Femur (tissue), 1 donor: Measurements from ENCODE around the gene TNFSF15.

Experiments used
- DNase-seq: peaks from one replicate; pipeline ENCODE4 v3.0.0-alpha.2; 2017

The TNFSF15 gene

DNA sequence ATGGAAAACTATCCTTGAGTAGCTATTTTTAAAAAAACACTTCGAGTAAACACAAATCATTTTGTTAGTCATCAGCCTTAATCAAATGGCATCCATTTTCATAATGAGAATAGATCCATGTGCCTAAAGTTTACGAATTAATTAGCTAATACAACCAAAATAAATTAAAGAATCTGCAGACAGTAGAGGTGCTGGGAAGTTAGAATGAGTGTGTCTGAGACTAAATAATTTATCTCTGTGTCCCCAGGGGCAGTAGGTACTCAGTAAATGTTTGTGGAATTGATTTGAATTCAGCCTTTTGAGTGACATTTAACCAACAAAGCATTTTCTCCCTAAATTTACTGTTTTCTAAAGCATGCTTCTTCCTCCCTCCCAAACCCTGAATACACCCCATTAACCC, 18.6 kb downstream of the TNFSF15 start:
- DNase-seq: no peak

DNA sequence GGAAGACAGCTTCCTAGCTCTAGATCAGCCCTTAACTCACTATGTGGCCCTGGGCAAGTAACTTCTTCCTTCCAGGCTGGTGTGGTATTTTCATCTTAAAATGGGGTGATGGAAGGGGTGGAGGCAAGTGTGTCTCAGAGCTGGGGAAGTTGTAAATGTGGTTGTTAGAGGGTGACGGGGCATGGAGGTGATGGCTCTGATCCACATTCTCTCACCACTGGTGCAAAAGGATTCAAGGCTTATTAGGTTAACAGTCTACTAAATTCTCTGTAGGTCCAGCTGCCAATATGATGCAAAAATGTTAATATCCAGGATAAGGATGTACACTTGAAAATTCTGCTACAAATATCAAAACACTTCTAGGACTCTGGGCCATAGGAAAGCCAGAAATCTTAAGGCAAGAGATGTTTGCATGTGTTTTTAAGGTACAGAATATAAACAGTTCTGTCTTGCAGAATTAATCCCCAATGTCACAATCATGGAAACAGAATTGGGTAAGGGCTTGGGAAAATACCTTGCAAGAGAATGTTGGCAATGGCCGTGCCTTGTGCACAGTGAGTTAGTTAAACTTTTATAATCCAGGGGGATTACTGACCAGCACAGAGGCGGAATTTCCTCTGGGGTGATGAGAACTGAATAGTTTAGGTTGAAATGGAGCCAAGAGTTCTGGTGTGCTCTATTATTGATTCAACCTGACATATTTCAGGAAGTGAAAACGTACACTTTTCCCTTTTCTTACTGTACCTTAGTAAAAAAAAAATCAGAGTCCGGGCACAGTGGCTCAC, 19.8 kb downstream of the TNFSF15 start:
- DNase-seq: no peak

DNA sequence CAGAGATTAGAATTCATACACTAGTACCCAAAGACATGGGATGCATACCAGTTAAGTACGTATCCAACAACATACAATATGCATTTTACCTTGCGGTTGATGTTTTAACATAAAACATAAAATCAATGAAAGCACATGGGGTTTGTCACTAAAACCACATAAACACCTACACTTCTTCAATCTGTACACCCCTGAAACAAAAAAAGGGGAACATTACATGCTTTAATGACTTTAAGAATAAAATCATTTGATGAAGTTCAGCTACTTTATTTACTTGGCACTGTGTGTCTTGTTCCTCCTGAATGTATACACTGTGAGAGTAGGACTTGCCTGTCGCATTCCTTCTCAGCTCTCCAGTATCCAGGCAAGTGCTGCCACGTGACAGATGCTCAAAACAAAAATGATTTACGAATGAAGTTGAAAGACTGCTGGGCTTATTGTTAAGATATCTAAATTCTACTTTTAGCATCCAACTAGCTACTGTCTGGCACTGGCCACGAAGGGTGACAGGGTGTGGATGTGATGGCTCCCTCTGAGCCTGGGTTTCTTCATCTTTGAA, 21.0 kb downstream of the TNFSF15 start:
- DNase-seq: no peak

DNA sequence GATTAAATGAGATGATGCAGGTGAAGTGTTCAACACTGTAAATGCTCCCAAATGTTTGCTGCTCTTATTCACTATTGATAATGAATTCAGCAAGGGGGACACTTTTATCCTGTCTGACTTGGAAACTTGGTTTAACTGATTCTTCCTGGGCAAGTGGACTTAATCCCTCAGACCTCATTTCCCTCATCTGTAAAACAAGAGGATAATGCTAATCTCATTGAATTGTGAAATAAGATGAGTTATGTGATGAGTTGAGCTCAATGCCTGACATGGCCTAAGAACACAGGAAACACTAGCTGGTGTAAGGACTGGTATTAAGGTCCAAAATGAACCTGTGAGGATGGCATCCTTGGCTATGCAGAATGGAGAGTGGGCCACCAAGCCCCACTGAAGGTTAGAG, 23.3 kb downstream of the TNFSF15 start:
- no peak for DNase-seq

DNA sequence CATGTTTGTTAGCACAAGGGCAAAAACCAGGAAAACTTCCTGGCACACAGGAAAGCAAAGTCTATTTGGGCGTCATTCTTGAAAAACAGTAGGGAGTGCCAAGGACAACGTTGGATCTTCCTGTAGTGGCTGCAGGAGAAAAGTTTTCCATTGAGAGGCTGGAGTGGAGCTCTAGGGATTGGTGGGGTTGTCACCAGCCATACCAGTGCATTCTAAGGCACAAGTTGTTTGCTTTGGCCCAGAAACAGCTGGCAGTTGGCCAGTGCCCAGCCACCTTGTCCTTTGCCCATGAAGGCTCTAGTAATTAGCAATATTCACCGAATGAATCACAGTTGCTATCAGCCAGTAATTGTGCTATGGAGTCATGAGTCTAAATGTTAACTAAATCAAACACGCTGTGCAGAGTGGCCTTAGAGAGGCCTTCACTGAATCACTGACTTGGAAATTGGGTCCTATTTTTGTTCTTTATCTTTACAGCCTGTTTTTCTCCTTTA, 26.4 kb downstream of the TNFSF15 start:
- no peak for DNase-seq

DNA sequence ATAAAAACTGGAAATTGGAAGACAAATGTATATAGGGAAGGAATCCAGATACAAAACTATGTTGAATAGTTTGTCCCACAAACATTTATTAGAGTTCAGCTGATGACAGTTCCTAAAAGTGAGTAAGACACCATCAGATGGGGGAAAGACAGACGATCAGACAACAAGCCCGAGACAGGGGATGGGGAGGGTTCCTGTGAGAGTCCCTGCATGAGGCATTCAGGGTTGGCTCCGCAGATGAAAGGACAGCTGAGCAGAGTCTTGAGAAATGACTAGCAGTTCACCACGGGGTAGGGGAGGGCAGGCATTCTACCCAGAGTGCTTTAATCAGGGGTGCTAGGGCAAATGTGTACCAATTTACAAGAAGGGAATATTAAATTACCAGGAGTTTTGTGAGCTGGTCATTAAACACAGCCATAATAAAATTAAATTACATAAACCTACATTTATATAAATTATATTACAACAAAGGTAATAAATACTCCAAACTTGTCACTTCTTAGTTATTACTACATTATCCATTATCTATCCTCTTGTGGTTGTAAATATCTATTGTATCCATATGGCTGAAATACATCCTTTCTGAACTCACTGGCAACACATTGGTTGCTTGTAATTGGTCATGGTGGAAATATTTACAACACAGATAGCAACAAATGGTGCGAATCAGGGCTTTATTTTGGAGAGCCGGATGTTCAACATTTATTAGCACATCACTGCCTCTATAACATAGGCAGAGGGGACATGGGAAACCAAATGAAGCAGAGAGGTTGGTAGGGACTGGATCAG, 27.8 kb downstream of the TNFSF15 start:
- DNase-seq: no peak

DNA sequence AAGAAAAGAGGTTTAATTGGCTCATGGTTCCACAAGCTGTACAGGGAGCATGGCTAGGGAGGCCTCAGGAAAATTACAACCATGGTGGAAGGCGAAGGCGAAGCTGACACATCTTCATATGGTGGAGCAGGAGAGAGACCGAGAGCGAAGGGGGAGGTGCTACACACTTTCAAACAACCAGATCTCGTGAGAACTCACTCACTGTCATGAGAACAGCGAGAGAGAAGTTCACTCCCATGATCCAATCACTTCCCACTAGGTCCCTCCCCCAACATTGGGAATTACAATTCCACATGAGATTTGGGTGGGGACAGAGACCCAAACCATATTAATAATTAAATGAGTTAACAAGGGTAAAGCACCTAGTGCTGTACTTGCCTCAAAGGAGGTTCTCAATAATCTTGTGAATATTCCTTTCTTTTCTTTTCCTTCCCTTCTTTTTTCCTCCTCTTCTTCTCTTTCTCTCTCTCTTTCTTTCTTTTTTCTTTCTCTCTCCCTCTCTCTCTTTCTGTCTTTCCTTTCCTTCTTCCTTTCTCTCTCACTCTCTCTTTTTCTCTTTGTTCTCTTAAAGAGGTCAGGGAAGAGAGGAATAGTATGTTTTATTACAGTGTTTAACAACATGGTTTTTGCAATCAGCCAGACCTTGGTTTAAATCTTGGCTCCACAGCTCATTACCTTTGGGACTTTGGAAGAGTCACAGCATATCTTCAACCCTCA, 29.0 kb downstream of the TNFSF15 start:
- no peak for DNase-seq

DNA sequence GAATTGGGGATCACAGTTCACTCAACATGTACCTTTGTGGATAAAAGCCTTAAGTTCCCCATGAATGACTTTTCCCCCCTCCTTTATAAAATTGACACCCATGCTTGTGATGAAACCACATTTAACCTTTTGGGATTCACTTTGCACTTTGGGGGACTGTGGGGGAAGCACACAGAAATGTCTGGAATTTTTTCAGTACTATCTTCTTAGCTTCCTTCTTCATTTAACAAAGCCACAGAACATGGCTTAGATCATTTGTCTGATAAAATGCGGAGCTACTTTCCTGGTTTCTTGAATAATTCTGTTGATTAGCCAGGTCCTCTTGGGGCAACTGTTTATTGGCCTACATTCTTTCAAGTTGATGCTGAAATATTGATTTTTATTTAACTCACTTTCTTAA, 29.9 kb downstream of the TNFSF15 start:
- DNase-seq: no peak

DNA sequence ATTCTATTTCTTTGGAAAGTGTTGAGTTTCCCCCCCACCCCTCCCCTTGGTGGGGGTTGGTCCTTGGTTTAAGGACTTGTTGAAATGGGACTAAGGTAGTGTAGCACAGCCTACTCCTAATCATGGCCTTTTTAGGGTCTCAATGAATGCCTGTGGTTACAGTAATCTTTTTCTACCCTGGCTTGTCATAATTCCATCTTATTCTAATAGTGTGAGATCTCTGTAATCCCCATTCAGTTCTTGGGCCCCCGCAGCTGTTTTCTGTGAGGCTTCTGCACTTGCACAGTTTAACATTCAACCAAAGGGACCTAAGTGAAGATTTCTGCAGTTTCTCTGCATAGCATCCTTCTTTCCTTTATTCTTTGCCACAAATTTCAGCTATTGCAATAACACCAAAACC, 30.7 kb downstream of the TNFSF15 start:
- no peak for DNase-seq

DNA sequence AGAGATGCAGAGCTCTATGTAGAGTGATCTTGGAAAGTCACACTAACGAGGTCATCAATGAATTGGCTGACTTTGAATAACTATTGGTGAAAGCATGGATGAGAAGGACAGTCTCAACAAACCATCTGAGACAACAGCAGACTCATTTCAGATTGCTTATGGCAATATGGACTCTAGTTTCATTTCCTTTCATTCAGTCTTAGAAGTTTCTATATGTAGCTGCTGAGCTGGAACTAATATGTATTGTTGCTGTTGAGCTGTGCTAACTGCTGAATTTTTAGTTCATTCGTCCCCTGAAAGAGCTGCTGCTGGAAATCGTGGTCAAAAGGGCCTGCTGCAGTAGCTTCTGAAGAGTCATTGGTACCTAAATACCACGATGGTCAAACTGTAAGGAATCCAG, 31.3 kb downstream of the TNFSF15 start:
- DNase-seq: no peak

DNA sequence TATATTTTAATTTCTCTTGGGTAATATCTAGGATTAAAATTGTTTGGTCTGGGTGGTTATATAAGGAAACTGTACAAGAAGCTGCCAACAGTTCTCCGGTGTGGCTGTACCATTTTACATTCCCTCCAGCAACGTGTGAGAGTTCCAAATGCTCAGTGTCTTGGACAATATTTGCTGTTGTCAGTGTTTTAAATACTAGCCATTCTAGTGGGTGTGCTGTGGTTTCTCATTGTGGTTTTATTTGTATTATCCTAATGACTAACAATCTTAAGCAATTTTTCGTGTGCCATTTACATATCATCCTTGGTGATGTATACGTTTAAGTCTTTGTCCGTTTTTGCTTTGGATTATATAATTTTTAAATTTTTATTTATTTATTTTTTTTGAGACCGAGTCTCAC, 34.0 kb downstream of the TNFSF15 start:
- DNase-seq: no peak

DNA sequence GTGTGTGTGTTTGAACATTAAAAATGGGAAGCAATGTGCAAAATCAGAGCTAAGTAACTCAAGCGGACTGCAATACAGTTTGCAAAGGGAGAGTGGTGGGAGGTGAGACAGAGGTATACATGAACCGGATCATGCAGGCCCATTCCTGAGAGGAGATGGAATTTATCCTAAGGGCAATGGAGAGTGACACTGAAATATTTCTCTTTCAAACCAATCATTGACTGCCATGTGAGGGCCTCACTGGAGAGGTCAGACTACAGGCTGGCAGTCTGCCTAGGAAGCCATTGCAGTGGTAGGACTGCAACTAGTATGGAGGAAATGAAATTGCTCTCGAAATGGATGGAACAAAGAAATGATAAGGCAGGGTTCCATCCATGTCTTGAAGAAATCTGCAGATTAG, 34.8 kb downstream of the TNFSF15 start:
- DNase-seq: no peak

DNA sequence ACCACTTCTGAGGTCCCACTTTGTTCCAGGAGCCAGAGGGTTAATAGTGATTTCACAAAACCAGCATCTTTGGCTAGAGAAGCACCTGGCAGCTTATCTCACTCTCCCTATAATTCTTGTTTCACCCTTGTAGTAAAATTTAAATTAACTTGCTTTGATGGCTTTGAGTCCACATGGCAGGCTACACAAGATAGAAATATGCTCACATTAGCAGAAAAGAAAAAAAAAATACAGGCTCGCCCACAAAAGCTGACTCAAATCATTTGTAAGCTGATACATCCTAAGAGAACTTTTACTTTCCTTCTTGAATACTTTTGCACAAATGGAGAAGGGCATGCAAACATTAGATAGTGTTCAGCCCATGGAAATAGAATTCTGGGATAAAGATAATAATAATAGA, 36.2 kb downstream of the TNFSF15 start:
- DNase-seq: no peak

DNA sequence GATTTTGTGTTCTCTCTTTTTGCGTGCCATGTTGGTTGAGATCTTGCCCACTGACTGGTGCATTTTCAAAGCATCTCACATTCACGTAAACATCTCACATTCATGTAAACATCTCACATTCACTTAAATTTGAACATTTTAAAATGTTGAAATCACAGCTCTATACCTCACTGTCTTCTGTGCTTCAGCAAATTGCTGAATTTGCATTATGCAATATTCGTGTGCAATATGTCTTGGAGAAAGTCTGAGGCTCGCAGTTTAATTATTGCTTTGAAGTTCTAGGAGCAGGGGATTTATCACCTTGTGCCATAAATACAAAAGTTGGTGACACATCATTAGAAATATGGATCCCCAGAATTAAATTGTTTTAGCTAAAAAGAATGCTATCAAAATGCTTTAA, 42.6 kb downstream of the TNFSF15 start:
- DNase-seq: no peak

DNA sequence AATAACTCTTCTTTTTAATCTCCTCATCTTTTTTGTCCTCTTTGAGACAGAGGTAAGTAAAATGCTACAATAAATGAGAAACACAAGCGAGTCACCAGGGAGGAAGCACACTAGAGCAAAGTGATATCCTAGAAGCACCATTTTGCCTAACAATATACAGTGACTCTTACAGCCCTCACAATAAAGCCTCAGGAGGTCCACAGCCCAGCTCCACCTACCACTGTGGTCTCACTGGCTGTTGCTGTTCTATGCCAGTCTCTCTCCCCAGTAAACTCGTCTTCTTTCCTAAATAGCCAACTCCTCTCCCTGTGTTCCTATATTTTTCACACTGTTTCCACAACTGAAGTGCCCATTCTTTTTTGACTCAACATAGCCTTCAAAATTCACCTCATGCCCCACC, 44.3 kb downstream of the TNFSF15 start:
- no peak for DNase-seq

DNA sequence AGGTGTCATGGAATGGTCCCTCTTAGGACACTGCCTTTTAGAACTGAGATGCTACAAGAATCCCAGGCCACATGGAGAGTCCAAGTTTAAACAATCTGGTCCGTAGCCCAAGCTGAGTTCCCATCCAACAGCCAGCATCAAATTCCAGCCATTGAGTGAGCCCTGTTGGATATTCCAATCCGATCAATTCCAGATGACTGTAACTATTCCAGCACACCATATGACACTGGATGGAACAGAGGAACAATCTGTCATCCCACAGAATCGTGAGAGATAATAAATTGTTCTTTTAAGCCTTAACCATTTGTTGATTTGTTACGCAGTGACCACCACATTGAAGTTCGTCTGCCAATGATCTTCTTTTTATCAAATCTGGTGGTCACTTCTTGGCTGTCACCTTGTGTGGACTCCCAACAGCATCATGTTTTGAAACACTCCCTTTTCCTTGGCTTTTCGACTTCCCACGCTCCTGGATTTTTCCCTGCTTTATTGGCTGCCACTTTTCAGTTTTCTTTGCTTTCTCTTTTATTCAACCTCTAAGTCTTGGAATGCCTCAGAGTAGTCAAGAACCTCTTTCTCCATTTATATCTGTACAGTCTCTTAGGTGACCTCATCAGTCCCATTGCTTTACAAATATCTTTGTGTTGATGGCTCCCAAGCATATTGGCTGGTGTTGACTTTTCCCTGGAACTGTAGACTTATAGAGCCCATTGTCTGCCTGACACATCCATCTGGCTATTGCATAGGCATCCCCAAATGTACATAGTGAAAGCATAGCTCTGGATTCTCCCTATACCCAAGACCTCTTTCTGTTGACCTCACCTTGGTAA, 46.1 kb downstream of the TNFSF15 start:
- DNase-seq: no peak

DNA sequence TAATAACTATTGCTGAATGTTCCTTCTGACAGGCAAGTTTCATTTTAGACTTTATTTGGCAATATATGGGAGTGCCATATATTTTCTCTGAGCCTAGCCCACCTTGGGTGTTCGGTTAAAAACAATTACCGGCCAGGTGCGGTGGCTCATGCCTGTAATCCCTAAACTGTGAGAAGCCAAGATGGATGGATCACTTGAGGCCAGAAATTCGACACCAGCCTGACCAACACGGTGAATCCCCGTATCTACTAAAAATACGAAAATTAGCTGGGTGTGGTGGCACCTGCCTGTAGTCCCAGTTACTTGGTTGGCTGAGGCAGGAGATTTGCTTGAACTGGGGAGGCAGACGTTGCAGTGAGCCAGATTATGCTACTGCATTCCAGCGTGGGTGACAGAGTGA, 47.9 kb downstream of the TNFSF15 start:
- DNase-seq: no peak

DNA sequence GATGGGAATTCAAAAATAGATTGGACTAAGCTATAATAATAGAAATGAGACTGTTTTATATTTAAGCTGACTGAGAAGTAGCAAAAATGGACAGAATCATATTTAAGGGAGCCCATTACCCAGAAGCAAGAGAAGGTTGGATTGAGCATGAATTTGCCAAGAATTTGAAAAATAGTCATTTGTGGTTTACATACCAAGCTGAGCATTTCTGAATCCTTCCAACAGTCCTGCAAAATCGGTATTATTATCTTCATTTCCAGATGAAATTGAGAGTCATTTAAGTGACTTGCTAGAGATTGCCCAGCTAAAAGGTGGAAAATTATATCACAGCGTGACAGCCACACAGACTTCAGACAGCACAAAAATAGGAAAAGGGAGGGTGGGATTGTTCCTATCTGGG, 48.4 kb downstream of the TNFSF15 start:
- no peak for DNase-seq

DNA sequence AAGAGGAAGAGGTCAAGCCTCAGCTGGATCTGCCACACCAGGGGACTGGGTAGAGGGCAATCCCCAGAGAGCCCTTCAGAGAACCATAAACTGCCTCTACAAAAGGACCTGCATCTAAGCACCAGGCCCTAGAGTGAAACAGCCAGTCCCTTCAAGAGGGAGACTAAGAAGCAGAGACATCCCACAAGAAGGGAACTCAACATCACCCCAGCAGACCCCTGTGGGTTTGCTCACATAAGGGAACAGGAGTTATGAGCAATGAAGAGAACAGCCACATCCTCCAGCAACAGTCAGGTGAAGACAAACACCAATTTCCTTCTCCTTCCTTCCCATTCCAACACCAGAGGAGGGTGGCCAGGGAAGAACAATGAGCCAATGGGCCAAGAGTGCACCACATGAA, 48.9 kb downstream of the TNFSF15 start:
- DNase-seq: no peak

DNA sequence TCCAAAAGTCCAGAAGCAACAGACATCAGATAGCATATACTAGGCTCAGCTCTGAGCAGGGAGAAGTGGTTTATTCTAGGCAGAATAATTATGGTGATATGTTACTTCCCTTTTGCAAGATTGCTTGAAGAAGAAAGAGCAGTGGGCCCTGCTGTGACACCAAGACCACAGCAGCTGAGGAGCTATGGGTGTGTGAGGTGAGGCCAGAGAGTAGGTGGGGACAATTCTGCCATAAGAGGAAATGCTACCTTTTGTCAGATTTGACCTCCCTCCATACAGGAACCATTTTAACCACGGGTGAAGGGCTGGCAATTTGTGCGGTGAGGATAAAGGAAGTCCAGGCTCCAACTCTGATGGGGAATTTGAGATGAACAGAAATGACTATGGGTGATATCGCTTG, 51.3 kb downstream of the TNFSF15 start:
- no peak for DNase-seq

DNA sequence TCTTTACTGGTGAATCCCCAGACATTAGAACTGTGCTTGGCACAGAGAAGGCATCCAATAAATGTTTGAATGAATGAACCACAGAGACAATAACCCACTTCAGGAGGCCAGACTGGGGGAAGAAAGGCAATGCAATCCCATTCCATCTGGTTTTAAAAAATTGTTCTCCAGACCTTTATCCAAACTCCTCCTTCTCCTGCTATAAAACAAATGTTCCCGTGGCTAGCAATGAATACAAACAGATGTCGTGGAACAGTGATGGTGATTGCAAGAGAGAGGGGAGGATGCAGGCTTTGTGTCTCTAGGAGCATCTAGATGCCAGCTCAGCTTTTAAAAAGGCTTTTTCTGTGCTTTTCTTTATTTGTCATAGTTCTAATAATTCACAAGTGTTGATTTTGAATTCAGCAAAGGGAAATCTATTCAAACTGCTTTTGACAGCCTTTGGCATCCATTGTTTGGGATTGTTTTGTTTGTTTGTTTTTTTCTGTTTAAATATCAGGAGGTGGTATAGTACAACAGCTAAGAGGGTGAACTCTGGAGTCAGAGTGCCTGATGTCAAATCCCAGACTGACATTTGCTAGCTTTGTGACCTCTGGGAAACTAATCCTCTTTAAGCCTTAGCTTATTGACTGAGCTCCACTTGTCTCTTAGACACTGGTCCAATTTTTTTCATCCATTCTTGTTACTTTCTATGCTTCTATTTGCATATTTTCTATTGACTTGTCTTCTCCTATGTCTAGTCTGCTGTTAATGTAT, 59.1 kb downstream of the TNFSF15 start:
- no peak for DNase-seq
